ENCODE data around the gene SARS1. TPM values are rescaled to one million over a fixed set of nuclear protein-coding genes. Genes with fewer than 3 reads are reported as not detected.
A peak's percentile ranks its signal among the peaks of the same experiment; 100 is the strongest.

Gene SARS1
- total and polyA plus RNA-seq, 2 of the 13 experiments (the other 11 are each of a cell fraction or from before 2014, with no cell fraction given), result 103 to 134 TPM

DNA sequence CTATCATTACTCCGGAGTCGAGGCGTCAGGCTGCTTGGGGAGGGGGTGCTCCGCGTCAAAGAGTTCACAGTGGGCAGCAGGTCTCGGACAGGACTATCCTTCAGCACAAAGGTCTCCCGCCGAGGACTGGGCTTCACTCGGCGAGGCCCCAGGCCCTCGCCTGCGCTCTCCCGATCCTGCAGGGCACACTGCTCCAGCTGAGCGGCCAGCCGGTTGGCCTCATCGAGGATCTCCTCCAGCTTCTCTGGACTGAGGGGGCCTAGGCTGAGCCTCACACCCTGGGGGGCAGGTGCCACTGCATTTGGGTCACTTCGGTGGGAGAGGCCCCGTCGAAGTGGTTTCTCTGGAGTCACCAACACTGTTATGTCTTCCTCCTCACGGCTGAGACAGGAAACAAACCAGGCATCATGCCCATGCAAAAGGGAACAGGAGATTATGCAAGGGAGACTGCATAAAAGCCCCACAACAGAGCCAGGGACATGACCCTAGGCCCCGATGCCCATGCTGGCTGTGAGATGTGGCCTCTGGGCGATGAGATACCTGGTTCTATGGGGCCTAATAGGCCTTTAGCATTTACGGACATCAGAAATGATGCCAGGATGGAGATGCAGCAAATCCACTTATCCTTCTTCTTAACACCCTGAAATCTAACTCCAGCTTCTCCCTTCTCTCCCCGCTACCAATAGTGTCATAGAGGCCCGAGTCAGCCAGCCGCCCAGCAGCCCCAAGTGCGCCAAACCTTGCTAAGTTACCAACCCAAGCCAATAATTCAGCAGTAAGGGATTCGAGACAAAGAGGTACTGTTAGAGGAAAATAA is 68.2 kb downstream of the SARS1 start (continued):
- TF ChIP-seq HOXA9 (CRISPR knock-in tag; IDR thresholded peaks at IDR 0.05; ENCODE audit: borderline replicate concordance) (0 out of 2 replicates have a peak, but pooled peaks have one; percentile 4), RXRB (CRISPR knock-in tag; IDR thresholded peaks at IDR 0.05; ENCODE audit: borderline replicate concordance) (no peak), RBFOX2 (IDR thresholded peaks at IDR 0.05; ENCODE audit: low read depth, low read length) (peak; percentile 60; the same call in 1 of the 2 replicates), ZBTB38 (CRISPR knock-in tag; IDR thresholded peaks at IDR 0.05) (peak; percentile 81), CREM (IDR thresholded peaks at IDR 0.05) (no peak), CREM (CRISPR knock-in tag; IDR thresholded peaks at IDR 0.05) (no peak)
- TF ChIP-seq, protein P1, sequence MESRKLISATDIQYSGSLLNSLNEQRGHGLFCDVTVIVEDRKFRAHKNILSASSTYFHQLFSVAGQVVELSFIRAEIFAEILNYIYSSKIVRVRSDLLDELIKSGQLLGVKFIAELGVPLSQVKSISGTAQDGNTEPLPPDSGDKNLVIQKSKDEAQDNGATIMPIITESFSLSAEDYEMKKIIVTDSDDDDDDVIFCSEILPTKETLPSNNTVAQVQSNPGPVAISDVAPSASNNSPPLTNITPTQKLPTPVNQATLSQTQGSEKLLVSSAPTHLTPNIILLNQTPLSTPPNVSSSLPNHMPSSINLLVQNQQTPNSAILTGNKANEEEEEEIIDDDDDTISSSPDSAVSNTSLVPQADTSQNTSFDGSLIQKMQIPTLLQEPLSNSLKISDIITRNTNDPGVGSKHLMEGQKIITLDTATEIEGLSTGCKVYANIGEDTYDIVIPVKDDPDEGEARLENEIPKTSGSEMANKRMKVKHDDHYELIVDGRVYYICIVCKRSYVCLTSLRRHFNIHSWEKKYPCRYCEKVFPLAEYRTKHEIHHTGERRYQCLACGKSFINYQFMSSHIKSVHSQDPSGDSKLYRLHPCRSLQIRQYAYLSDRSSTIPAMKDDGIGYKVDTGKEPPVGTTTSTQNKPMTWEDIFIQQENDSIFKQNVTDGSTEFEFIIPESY (CRISPR knock-in tag; IDR thresholded peaks at IDR 0.05), result 0 out of 2 replicates have a peak, but pooled peaks have one; percentile 29
- TF ChIP-seq, protein P2, sequence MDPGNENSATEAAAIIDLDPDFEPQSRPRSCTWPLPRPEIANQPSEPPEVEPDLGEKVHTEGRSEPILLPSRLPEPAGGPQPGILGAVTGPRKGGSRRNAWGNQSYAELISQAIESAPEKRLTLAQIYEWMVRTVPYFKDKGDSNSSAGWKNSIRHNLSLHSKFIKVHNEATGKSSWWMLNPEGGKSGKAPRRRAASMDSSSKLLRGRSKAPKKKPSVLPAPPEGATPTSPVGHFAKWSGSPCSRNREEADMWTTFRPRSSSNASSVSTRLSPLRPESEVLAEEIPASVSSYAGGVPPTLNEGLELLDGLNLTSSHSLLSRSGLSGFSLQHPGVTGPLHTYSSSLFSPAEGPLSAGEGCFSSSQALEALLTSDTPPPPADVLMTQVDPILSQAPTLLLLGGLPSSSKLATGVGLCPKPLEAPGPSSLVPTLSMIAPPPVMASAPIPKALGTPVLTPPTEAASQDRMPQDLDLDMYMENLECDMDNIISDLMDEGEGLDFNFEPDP (CRISPR knock-in tag; conservative IDR thresholded peaks at IDR 0.05), result 0 out of 2 replicates have a peak, but pooled peaks have one; percentile 55
- TF ChIP-seq, protein P3, sequence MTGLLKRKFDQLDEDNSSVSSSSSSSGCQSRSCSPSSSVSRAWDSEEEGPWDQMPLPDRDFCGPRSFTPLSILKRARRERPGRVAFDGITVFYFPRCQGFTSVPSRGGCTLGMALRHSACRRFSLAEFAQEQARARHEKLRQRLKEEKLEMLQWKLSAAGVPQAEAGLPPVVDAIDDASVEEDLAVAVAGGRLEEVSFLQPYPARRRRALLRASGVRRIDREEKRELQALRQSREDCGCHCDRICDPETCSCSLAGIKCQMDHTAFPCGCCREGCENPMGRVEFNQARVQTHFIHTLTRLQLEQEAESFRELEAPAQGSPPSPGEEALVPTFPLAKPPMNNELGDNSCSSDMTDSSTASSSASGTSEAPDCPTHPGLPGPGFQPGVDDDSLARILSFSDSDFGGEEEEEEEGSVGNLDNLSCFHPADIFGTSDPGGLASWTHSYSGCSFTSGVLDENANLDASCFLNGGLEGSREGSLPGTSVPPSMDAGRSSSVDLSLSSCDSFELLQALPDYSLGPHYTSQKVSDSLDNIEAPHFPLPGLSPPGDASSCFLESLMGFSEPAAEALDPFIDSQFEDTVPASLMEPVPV (CRISPR knock-in tag; IDR thresholded peaks at IDR 0.05), result 0 out of 2 replicates have a peak, but pooled peaks have one; percentile 35
- TF ChIP-seq, protein P4, sequence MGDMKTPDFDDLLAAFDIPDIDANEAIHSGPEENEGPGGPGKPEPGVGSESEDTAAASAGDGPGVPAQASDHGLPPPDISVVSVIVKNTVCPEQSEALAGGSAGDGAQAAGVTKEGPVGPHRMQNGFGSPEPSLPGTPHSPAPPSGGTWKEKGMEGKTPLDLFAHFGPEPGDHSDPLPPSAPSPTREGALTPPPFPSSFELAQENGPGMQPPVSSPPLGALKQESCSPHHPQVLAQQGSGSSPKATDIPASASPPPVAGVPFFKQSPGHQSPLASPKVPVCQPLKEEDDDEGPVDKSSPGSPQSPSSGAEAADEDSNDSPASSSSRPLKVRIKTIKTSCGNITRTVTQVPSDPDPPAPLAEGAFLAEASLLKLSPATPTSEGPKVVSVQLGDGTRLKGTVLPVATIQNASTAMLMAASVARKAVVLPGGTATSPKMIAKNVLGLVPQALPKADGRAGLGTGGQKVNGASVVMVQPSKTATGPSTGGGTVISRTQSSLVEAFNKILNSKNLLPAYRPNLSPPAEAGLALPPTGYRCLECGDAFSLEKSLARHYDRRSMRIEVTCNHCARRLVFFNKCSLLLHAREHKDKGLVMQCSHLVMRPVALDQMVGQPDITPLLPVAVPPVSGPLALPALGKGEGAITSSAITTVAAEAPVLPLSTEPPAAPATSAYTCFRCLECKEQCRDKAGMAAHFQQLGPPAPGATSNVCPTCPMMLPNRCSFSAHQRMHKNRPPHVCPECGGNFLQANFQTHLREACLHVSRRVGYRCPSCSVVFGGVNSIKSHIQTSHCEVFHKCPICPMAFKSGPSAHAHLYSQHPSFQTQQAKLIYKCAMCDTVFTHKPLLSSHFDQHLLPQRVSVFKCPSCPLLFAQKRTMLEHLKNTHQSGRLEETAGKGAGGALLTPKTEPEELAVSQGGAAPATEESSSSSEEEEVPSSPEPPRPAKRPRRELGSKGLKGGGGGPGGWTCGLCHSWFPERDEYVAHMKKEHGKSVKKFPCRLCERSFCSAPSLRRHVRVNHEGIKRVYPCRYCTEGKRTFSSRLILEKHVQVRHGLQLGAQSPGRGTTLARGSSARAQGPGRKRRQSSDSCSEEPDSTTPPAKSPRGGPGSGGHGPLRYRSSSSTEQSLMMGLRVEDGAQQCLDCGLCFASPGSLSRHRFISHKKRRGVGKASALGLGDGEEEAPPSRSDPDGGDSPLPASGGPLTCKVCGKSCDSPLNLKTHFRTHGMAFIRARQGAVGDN (CRISPR knock-in tag; IDR thresholded peaks at IDR 0.05), result peak; percentile 52
- TF ChIP-seq, protein P5, sequence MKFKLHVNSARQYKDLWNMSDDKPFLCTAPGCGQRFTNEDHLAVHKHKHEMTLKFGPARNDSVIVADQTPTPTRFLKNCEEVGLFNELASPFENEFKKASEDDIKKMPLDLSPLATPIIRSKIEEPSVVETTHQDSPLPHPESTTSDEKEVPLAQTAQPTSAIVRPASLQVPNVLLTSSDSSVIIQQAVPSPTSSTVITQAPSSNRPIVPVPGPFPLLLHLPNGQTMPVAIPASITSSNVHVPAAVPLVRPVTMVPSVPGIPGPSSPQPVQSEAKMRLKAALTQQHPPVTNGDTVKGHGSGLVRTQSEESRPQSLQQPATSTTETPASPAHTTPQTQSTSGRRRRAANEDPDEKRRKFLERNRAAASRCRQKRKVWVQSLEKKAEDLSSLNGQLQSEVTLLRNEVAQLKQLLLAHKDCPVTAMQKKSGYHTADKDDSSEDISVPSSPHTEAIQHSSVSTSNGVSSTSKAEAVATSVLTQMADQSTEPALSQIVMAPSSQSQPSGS (CRISPR knock-in tag; IDR thresholded peaks at IDR 0.05), result 0 out of 2 replicates have a peak, but pooled peaks have one; percentile 6
- TF ChIP-seq, protein P6, sequence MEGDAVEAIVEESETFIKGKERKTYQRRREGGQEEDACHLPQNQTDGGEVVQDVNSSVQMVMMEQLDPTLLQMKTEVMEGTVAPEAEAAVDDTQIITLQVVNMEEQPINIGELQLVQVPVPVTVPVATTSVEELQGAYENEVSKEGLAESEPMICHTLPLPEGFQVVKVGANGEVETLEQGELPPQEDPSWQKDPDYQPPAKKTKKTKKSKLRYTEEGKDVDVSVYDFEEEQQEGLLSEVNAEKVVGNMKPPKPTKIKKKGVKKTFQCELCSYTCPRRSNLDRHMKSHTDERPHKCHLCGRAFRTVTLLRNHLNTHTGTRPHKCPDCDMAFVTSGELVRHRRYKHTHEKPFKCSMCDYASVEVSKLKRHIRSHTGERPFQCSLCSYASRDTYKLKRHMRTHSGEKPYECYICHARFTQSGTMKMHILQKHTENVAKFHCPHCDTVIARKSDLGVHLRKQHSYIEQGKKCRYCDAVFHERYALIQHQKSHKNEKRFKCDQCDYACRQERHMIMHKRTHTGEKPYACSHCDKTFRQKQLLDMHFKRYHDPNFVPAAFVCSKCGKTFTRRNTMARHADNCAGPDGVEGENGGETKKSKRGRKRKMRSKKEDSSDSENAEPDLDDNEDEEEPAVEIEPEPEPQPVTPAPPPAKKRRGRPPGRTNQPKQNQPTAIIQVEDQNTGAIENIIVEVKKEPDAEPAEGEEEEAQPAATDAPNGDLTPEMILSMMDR (CRISPR knock-in tag; IDR thresholded peaks at IDR 0.05), result no peak

Data from HepG2 (cell line).